ENCODE results near the gene DDX54. TPM values are rescaled to one million over a fixed set of nuclear protein-coding genes. Genes with fewer than 3 reads are reported as not detected.

Gene DDX54
- total RNA-seq, 4 donors from 2014 or later: 53.9 to 71.8 (median 63.9) TPM

DNA sequence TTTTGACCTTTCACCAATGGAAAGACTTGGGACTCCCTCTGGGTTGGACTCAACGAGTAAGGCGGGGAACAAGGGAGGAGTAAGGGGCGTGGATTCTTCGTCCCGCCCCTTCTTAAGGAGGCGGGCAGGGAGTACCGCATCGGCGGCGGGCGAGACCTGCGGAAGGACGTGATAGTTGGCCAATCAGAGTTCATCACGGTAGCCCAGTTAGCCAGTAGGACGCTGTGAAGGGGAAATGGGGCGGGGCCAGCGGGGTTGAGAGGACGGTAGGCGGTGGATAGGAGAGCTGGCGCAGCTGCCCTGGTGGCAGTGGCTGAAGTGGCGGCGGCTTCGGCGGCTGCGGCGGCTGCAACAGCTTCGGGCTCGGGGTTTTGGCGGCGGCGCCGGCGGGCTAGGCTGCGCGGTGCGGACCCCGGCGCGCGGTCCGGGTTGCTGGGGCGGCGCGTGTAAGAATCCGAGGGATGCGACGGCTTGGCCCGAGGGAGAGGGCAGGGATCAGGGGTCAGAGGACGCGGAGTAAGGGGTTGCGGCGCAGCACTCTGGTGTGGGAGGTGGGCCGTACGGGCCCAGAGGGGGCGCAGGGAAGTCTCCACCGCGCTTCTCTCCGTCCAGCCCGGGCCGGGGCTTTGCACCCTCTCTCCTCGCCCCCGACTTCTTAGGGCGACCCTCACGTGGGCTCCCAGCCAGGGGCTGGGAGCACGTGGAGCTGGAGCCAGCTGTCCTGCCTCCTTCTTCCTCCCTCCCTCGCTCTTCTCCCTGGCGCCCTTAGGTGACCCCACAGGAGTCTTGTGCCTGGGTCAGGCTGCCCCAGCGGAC lies 36.1 kb upstream of the DDX54 start, which contains the start of gene TPCN1:
Gene TPCN1 (plus strand): TSS at position 284 of the 816 bp plus-strand sequence. CDS start 5,389 bp downstream, outside the sequence.
- peak within 1 kb of the TSS; percentile 92 for H3K4me3 ChIP-seq
- WGBS: under 1% methylated on average over 21 of the region's 68 CpGs
- peaks cover 42% of the 10 kb centered on the region for H3K4me1 ChIP-seq
- DNase-seq (ENCODE audit: low spot score in 2 of 2): peak; percentile 100
- TF ChIP-seq POLR2A (IDR thresholded peaks at IDR 0.05) (peak; percentile 91 to 99), POLR2AphosphoS5 (IDR thresholded peaks at IDR 0.05) (peak; percentile 55 to 87 (median 87)), EP300 (IDR thresholded peaks at IDR 0.05) (no peak)
- TF ChIP-seq, protein P1, sequence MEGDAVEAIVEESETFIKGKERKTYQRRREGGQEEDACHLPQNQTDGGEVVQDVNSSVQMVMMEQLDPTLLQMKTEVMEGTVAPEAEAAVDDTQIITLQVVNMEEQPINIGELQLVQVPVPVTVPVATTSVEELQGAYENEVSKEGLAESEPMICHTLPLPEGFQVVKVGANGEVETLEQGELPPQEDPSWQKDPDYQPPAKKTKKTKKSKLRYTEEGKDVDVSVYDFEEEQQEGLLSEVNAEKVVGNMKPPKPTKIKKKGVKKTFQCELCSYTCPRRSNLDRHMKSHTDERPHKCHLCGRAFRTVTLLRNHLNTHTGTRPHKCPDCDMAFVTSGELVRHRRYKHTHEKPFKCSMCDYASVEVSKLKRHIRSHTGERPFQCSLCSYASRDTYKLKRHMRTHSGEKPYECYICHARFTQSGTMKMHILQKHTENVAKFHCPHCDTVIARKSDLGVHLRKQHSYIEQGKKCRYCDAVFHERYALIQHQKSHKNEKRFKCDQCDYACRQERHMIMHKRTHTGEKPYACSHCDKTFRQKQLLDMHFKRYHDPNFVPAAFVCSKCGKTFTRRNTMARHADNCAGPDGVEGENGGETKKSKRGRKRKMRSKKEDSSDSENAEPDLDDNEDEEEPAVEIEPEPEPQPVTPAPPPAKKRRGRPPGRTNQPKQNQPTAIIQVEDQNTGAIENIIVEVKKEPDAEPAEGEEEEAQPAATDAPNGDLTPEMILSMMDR (IDR thresholded peaks at IDR 0.05): peak in 1 of 2 donors; percentile 25
- peak within 1 kb of the TSS; percentile 96 for H3K27ac ChIP-seq
- H3K9me3 ChIP-seq: no peaks in the 10 kb centered on the region
- no peaks in the 10 kb centered on the region for H3K27me3 ChIP-seq
- H3K36me3 ChIP-seq: no peaks in the 10 kb centered on the region

DNA sequence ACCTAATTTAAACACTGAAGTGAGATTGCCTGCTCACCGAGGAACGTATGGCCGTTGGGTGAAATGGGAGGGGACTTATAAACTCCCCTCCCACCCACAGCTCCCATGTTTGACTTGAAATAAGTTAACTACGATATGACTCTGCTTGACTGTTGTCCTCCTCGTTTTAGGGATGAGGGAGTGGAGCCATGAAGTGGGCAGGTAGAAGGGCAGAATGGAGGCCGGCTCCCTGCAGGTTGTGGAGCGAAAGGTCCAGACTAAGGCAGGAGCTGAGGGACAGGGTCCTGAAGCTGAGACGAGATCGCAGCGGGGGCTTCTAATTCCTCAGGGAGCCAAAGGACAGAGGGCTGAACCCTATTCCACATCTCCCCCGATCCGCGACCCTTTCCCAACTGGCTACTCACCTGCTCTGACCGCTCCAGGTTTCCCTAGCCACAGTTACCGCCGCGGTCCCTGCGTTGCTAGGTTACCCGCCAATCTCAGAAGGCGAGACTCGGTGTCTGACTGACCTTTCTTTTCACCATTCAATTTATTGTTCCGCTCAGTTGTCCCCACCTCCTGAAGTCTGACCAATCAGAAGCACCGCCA lies 35.4 kb upstream of the DDX54 start:
- no peaks in the 10 kb centered on the region for H3K9me3 ChIP-seq
- peak overlapping the region; percentile 21 for H3K27ac ChIP-seq
- H3K36me3 ChIP-seq: no peaks in the 10 kb centered on the region
- peak overlapping the region; percentile 92 for H3K4me3 ChIP-seq
- DNase-seq (ENCODE audit: low spot score in 2 of 2): no peak
- no peak for TF ChIP-seq POLR2A (IDR thresholded peaks at IDR 0.05)
- TF ChIP-seq, protein P1 (IDR thresholded peaks at IDR 0.05): no peak
- no peak for TF ChIP-seq EP300 (IDR thresholded peaks at IDR 0.05)
- TF ChIP-seq POLR2AphosphoS5 (IDR thresholded peaks at IDR 0.05): no peak
- H3K27me3 ChIP-seq: no peaks in the 10 kb centered on the region
- WGBS: under 1% methylated on average over 23 of the region's 23 CpGs
- H3K4me1 ChIP-seq: peaks cover 48% of the 10 kb centered on the region

- Histone ChIP-seq H3K36me3 (no peaks in the 10 kb centered on the region), H3K27ac (peak overlapping the region; percentile 73), H3K4me1 (peaks cover 39% of the 10 kb centered on the region), H3K9me3 (no peaks in the 10 kb centered on the region), H3K27me3 (no peaks in the 10 kb centered on the region), H3K4me3 (no peak overlapping the region)
- 85% methylated on average over 2 of the region's 2 CpGs for WGBS
- TF ChIP-seq, protein P1 (IDR thresholded peaks at IDR 0.05): no peak
- TF ChIP-seq POLR2AphosphoS5 (IDR thresholded peaks at IDR 0.05): no peak
- no peak for TF ChIP-seq EP300 (IDR thresholded peaks at IDR 0.05)
- TF ChIP-seq POLR2A (IDR thresholded peaks at IDR 0.05): no peak
- no peak for DNase-seq (ENCODE audit: low spot score in 2 of 2)
Observed at GRCh38 chr12:113216027-113216426, 30.7 kb upstream of the DDX54 start.

DNA sequence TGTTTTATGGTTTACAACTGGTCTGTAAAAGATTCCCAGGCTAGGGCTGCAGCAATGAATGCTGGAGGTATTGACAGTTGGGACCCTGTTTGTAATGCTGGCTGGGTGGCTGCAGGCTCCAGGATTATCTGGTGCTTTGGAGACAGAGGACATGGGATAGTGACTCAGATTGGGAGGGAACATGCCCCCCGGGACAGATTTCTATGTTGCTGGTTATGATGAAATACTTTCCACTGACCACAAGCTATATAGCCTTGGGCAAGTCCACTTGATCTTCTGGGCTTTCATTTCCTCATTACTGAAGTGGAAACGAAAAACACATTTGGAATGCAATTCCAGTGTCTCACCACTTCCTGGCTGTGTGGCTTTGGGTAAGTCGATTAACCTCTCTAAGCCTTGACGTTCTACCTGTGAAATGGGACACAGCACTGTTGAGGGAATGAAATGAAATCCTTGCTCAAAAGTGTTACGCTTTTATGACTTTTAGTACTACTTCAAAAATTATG lies 29.7 kb upstream of the DDX54 start:
- H3K27ac ChIP-seq: peak overlapping the region; percentile 73
- no peaks in the 10 kb centered on the region for H3K36me3 ChIP-seq
- peaks cover 32% of the 10 kb centered on the region for H3K4me1 ChIP-seq
- no peaks in the 10 kb centered on the region for H3K9me3 ChIP-seq
- no peak overlapping the region for H3K4me3 ChIP-seq
- WGBS: 43% methylated on average over 5 of the region's 5 CpGs
- DNase-seq (ENCODE audit: low spot score in 2 of 2): peak; percentile 89 to 91
- H3K27me3 ChIP-seq: no peaks in the 10 kb centered on the region
- TF ChIP-seq EP300 (IDR thresholded peaks at IDR 0.05) (no peak), POLR2AphosphoS5 (IDR thresholded peaks at IDR 0.05) (peak in 2 of 3 donors; percentile 89 to 91), POLR2A (IDR thresholded peaks at IDR 0.05) (peak in 1 of 2 donors; percentile 10)
- TF ChIP-seq, protein P1 (IDR thresholded peaks at IDR 0.05): no peak

- Histone ChIP-seq H3K27me3 (no peaks in the 10 kb centered on the region), H3K9me3 (no peaks in the 10 kb centered on the region), H3K4me1 (peaks cover 23% of the 10 kb centered on the region), H3K4me3 (no peak overlapping the region), H3K36me3 (no peaks in the 10 kb centered on the region), H3K27ac (no peak overlapping the region)
- DNase-seq (ENCODE audit: low spot score in 2 of 2): no peak
- TF ChIP-seq POLR2A (IDR thresholded peaks at IDR 0.05): no peak
- TF ChIP-seq EP300 (IDR thresholded peaks at IDR 0.05): no peak
- TF ChIP-seq POLR2AphosphoS5 (IDR thresholded peaks at IDR 0.05): no peak
- TF ChIP-seq, protein P1 (IDR thresholded peaks at IDR 0.05): no peak
- WGBS: 86% methylated on average over 6 of the region's 6 CpGs
Observed at GRCh38 chr12:113211160-113211559, 25.9 kb upstream of the DDX54 start.

Measured in suprapubic skin (tissue), 4 donors.